ENCODE results near the gene AIPL1. TPM values are rescaled to one million over a fixed set of nuclear protein-coding genes. Genes with fewer than 3 reads are reported as not detected.

Gene AIPL1
- total and polyA plus RNA-seq, 10 of the 15 experiments (the other 5 are each of a cell fraction or from before 2014, with no cell fraction given), result not detected

DNA sequence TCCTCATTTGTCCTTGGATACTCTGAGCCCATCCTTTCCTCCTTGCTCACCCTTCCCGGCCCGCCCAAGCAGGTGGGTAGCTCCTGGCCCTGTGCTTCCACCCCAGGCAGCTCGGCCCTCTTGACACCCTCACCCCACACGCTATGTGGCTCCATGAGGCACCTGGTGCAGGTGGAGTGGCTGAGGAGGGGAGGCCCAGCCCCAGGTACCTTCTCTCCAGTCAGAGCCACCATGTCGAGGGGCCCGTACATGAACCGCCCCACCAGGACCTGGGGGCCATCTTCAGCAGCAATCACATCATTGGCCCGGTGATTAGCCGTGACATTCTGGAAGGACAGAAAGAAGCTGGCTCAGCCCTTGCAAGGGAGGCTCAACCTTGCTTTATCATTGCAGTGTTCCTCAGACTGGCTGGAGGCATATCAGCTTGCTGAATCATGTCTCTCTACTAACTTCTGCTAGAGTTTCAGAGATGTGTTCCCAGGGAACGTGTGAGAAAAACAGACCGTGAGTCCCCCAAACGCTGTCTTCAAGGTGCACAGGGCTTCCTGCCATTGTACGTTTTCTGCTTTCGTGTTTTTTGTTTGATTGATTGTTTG lies 29.6 kb upstream of the AIPL1 start:
- no peak overlapping the region for H3K4me3 ChIP-seq
- no peak overlapping the region for H3K9ac ChIP-seq (ENCODE audit: control insufficient read depth, insufficient read depth, low read length)
- no peak overlapping the region for H3K27ac ChIP-seq (ENCODE audit: control insufficient read depth, insufficient read depth)
- no peaks in the 10 kb centered on the region for H3K36me3 ChIP-seq (ENCODE audit: control insufficient read depth in 2 of 2, insufficient read depth in 2 of 2, low read length in 1 of 2)
- H3K79me2 ChIP-seq (ENCODE audit: control insufficient read depth, insufficient read depth, low read length), result no peaks in the 10 kb centered on the region
- no peaks in the 10 kb centered on the region for H3K9me3 ChIP-seq (replicated peaks; ENCODE audit: control insufficient read depth, insufficient read depth, low read length)
- FAIRE-seq, result no peak
- 51% methylated on average over 14 of the region's 14 CpGs for WGBS (ENCODE audit: insufficient coverage, insufficient replicate concordance, low lambda C conversion rate, missing lambda C conversion rate)
- ChIA-PET RAD21 (ENCODE audit: unreplicated experiment) (interaction anchor here (0.6 kb wide), 2 partner anchors 359 to 1053 kb away, joined by 3 to 5 read pairs; no protein-coding TSS in a partner anchor), CTCF (no interaction called here), POLR2A (no interaction called here), SMC1A (ENCODE audit: uncharacterized antibody, unreplicated experiment) (no interaction called here)
- TF ChIP-seq ETV6 (conservative IDR thresholded peaks at IDR 0.05 in 1 of 2, IDR thresholded peaks at IDR 0.05 in 1 of 2; ENCODE audit: borderline replicate concordance in 1 of 2, low read depth in 1 of 2) (no peak), KDM1A (IDR thresholded peaks at IDR 0.05; ENCODE audit: borderline replicate concordance) (no peak), NFYA (IDR thresholded peaks at IDR 0.05; ENCODE audit: borderline replicate concordance, low read depth, low read length) (no peak), PAX5 (IDR thresholded peaks at IDR 0.05; ENCODE audit: borderline replicate concordance, low read depth, low read length) (no peak), HSF1 (IDR thresholded peaks at IDR 0.05; ENCODE audit: low read depth, low read length) (no peak), HDGF (IDR thresholded peaks at IDR 0.05) (no peak), MTA3 (IDR thresholded peaks at IDR 0.05; ENCODE audit: borderline replicate concordance, low read length) (no peak), PAX8 (IDR thresholded peaks at IDR 0.05) (no peak), HCFC1 (IDR thresholded peaks at IDR 0.05; ENCODE audit: low read length) (no peak), TAF1 (IDR thresholded peaks at IDR 0.05; ENCODE audit: borderline replicate concordance, low read depth, low read length) (no peak), PML (IDR thresholded peaks at IDR 0.05; ENCODE audit: low read length) (no peak), CHD1 (IDR thresholded peaks at IDR 0.05; ENCODE audit: low read depth, low read length) (no peak), CBFB (IDR thresholded peaks at IDR 0.05; ENCODE audit: low read depth) (no peak), JUNB (IDR thresholded peaks at IDR 0.05) (no peak), FOS (IDR thresholded peaks at IDR 0.05; ENCODE audit: borderline replicate concordance, extremely low read depth, insufficient read length) (no peak), CTCF (IDR thresholded peaks at IDR 0.05 in 2 of 3, conservative IDR thresholded peaks at IDR 0.05 in 1 of 3; ENCODE audit: control insufficient read depth in 2 of 3, extremely low read depth in 1 of 3, insufficient read depth in 1 of 3, low read depth in 3 of 3, low read length in 3 of 3) (no peak)
- TF ChIP-seq, protein P1, sequence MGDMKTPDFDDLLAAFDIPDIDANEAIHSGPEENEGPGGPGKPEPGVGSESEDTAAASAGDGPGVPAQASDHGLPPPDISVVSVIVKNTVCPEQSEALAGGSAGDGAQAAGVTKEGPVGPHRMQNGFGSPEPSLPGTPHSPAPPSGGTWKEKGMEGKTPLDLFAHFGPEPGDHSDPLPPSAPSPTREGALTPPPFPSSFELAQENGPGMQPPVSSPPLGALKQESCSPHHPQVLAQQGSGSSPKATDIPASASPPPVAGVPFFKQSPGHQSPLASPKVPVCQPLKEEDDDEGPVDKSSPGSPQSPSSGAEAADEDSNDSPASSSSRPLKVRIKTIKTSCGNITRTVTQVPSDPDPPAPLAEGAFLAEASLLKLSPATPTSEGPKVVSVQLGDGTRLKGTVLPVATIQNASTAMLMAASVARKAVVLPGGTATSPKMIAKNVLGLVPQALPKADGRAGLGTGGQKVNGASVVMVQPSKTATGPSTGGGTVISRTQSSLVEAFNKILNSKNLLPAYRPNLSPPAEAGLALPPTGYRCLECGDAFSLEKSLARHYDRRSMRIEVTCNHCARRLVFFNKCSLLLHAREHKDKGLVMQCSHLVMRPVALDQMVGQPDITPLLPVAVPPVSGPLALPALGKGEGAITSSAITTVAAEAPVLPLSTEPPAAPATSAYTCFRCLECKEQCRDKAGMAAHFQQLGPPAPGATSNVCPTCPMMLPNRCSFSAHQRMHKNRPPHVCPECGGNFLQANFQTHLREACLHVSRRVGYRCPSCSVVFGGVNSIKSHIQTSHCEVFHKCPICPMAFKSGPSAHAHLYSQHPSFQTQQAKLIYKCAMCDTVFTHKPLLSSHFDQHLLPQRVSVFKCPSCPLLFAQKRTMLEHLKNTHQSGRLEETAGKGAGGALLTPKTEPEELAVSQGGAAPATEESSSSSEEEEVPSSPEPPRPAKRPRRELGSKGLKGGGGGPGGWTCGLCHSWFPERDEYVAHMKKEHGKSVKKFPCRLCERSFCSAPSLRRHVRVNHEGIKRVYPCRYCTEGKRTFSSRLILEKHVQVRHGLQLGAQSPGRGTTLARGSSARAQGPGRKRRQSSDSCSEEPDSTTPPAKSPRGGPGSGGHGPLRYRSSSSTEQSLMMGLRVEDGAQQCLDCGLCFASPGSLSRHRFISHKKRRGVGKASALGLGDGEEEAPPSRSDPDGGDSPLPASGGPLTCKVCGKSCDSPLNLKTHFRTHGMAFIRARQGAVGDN (IDR thresholded peaks at IDR 0.05), result no peak
- intact Hi-C loops (cut with micrococcal nuclease; ENCODE audit: unreplicated experiment), result no loop called here
- no peak for DNase-seq (ENCODE audit: low read depth, low spot score)
- H3K27me3 ChIP-seq (replicated peaks in 1 of 2; ENCODE audit: control insufficient read depth in 2 of 2, insufficient read depth in 2 of 2, low read length in 1 of 2), result no peaks in the 10 kb centered on the region
- H4K20me1 ChIP-seq (ENCODE audit: control insufficient read depth, insufficient read depth), result no peaks in the 10 kb centered on the region
- in situ Hi-C loops (cut with MboI), result no loop called here
- H3K4me2 ChIP-seq (ENCODE audit: control insufficient read depth, insufficient read depth), result no peak overlapping the region
- ATAC-seq, result no peak
- H3K4me1 ChIP-seq (ENCODE audit: control insufficient read depth, insufficient read depth, low read length), result peaks cover 12% of the 10 kb centered on the region
- no peak overlapping the region for H2AFZ ChIP-seq (ENCODE audit: control insufficient read depth, low read depth, low read length)
- no TSS peak for BruUV-seq (replicated peaks)
